DND-41 (cell line): Measurements from ENCODE around the gene PRPSAP1.

Experiments
- CTCF ChIP-seq: IDR thresholded peaks from 2 replicates; pipeline ENCODE4 v1.5.1; 2012; ENCODE audit warnings: borderline replicate concordance, low read length, moderate library complexity, mild to moderate bottlenecking; ENCODE audit not compliant: poor library complexity, severe bottlenecking; ENCODE audit errors: extremely low read depth
- EZH2 ChIP-seq: IDR thresholded peaks from 3 replicates; pipeline ENCODE4 v1.6.1; 2012; ENCODE audit warnings: borderline replicate concordance, low read depth, mild to moderate bottlenecking, moderate library complexity, low read length, inconsistent platforms; ENCODE audit not compliant: severe bottlenecking

GRCh38 chr17:76272541-76273444 lies 80.9 kb downstream of the PRPSAP1 start:
- TF ChIP-seq EZH2 (no peak), CTCF (no peak)
